H1 (cell line): ENCODE results near the gene TTC28. TPM values are rescaled to one million over a fixed set of nuclear protein-coding genes. Genes with fewer than 3 reads are reported as not detected.

Experiments
- CTCF ChIA-PET: fragments of 300-600 bp; sonication (Branson Sonifier 250); formaldehyde crosslinking; loops from one replicate; lab custom pipeline; 2021; ENCODE audit not compliant: partially characterized antibody; lab: Charles Lee
- POLR2A ChIA-PET: fragments of 300-600 bp; sonication (Branson Sonifier 250); formaldehyde crosslinking; loops from one replicate; lab custom pipeline; 2021; ENCODE audit warnings: inconsistent platforms; ENCODE audit not compliant: partially characterized antibody; lab: Charles Lee
- DNase-seq, 2 experiments: peaks; one replicate each; pipeline versions ENCODE4 v3.0.0 to v3.0.0-alpha.2; 2010 to 2022; ENCODE audit warnings: low spot score in 2 of 2, low read depth in 1 of 2, mixed read lengths in 1 of 2
- FAIRE-seq: peaks from 2 replicates; lab custom pipeline; 2011; peaks lifted over from hg19 to GRCh38; lab: Jason Lieb, UNC
- H2AFZ ChIP-seq: 2 replicates; pipeline ENCODE4 v1.8.1; 2012; ENCODE audit warnings: low read length, inconsistent platforms
- H2AK5ac ChIP-seq: 2 replicates; pipeline ENCODE4 v1.6.1; 2013; ENCODE audit warnings: low read depth, low read length
- H2BK120ac ChIP-seq: replicated peaks from 2 replicates; pipeline ENCODE3; 2013; ENCODE audit warnings: low read depth, low read length, inconsistent platforms
- H2BK12ac ChIP-seq: 2 replicates; pipeline ENCODE4 v1.6.1; 2013; ENCODE audit warnings: low read depth, low read length
- H2BK15ac ChIP-seq: 2 replicates; pipeline ENCODE4 v1.6.1; 2013; ENCODE audit warnings: low read length
- H2BK20ac ChIP-seq: 2 replicates; pipeline ENCODE4 v1.6.1; 2013; ENCODE audit warnings: low read length
- H2BK5ac ChIP-seq: 2 replicates; pipeline ENCODE4 v1.6.1; 2013; ENCODE audit warnings: low read depth, low read length
- H3K14ac ChIP-seq: 2 replicates; pipeline ENCODE4 v1.6.1; 2013; ENCODE audit warnings: inconsistent platforms; ENCODE audit not compliant: insufficient read length
- H3K18ac ChIP-seq: 2 replicates; pipeline ENCODE4 v1.6.1; 2013; ENCODE audit warnings: low read length; ENCODE audit errors: extremely low read depth
- H3K23ac ChIP-seq: 2 replicates; pipeline ENCODE4 v1.6.1; 2013; ENCODE audit warnings: inconsistent platforms; ENCODE audit not compliant: insufficient read length
- H3K23me2 ChIP-seq: 2 replicates; pipeline ENCODE4 v1.6.1; 2013; ENCODE audit warnings: low read depth, low read length
- H3K27ac ChIP-seq: 2 replicates; pipeline ENCODE4 v1.6.1; 2011; ENCODE audit warnings: low read depth, low read length, inconsistent platforms
- H3K27me3 ChIP-seq, 4 experiments: replicated peaks in 1 of 4; 1 replicate in 1 of 4; 2 replicates in 3 of 4; pipeline versions ENCODE4 v1.6.1 to v1.8.1; 2011 to 2013; ENCODE audit warnings: low read length in 3 of 4, mild to moderate bottlenecking in 3 of 4, inconsistent platforms in 2 of 4, mixed read lengths in 2 of 4, moderate library complexity in 1 of 4; ENCODE audit not compliant: control insufficient read depth in 3 of 4, insufficient read depth in 3 of 4; ENCODE audit errors: extremely low read depth in 1 of 4
- H3K36me3 ChIP-seq, 4 experiments: 2 replicates each; pipeline versions ENCODE4 v1.6.1 to v1.8.1; 2011 to 2013; ENCODE audit warnings: mild to moderate bottlenecking in 4 of 4, low read length in 3 of 4, moderate library complexity in 2 of 4, control low read depth in 1 of 4, inconsistent platforms in 1 of 4; ENCODE audit not compliant: insufficient read depth in 4 of 4, control insufficient read depth in 2 of 4
- H3K4ac ChIP-seq: replicated peaks from 2 replicates; pipeline ENCODE3; 2013; ENCODE audit warnings: low read length, low read depth, mixed read lengths, inconsistent platforms; ENCODE audit not compliant: insufficient read length
- H3K4me1 ChIP-seq, 4 experiments: replicated peaks in 1 of 4; 1 replicate in 1 of 4; 2 replicates in 3 of 4; pipeline versions ENCODE4 v1.6.1 to v1.8.1; 2011 to 2013; ENCODE audit warnings: low read length in 3 of 4, inconsistent platforms in 2 of 4, mixed read lengths in 1 of 4; ENCODE audit not compliant: insufficient read depth in 4 of 4, control insufficient read depth in 3 of 4
- H3K4me2 ChIP-seq, 2 experiments: 2 replicates each; pipeline versions ENCODE4 v1.6.1 to v1.8.1; 2011 to 2013; ENCODE audit warnings: low read depth in 2 of 2, low read length in 2 of 2, control low read depth in 1 of 2, inconsistent platforms in 1 of 2, mild to moderate bottlenecking in 1 of 2; ENCODE audit not compliant: insufficient read depth in 1 of 2
- H3K4me3 ChIP-seq, 4 experiments: fragments of 200-600, 300-600 bp in 1 of 4; sonication (generic), shearing (Covaris generic), sonication (Bioruptor Twin) in 1 of 4; 2 replicates each; pipeline versions ENCODE4 v1.5.1 to v1.8.1; 2011 to 2016; ENCODE audit warnings: low read length in 4 of 4, low read depth in 3 of 4, control low read depth in 2 of 4, inconsistent platforms in 2 of 4, mild to moderate bottlenecking in 2 of 4, mixed read lengths in 1 of 4, moderate library complexity in 1 of 4; ENCODE audit not compliant: insufficient read depth in 2 of 4; ENCODE audit errors: extremely low read depth in 1 of 4
- H3K56ac ChIP-seq: replicated peaks from 2 replicates; pipeline ENCODE3; 2013; ENCODE audit warnings: low read depth, mild to moderate bottlenecking, mixed read lengths, low read length, inconsistent platforms; ENCODE audit not compliant: insufficient read length
- H3K79me1 ChIP-seq: 2 replicates; pipeline ENCODE4 v1.6.1; 2013; ENCODE audit warnings: low read depth, low read length, control low read depth
- H3K79me2 ChIP-seq, 2 experiments: 2 replicates each; pipeline versions ENCODE4 v1.6.1 to v1.8.1; 2012 to 2013; ENCODE audit warnings: low read length in 2 of 2, mild to moderate bottlenecking in 2 of 2, inconsistent platforms in 1 of 2; ENCODE audit not compliant: insufficient read depth in 2 of 2, control insufficient read depth in 1 of 2
- H3K9ac ChIP-seq, 4 experiments: replicated peaks in 1 of 4; 1 replicate in 1 of 4; 2 replicates in 3 of 4; pipeline versions ENCODE4 v1.6.1 to v1.8.1; 2011 to 2013; ENCODE audit warnings: low read depth in 3 of 4, low read length in 3 of 4, control low read depth in 2 of 4, mild to moderate bottlenecking in 2 of 4, moderate library complexity in 2 of 4, inconsistent platforms in 1 of 4; ENCODE audit errors: extremely low read depth in 1 of 4
- H3K9me3 ChIP-seq, 2 experiments: 2 replicates each; pipeline versions ENCODE4 v1.6.1 to v1.8.1; 2012 to 2013; ENCODE audit warnings: mild to moderate bottlenecking in 2 of 2, moderate library complexity in 2 of 2, control low read depth in 1 of 2, inconsistent platforms in 1 of 2, low read depth in 1 of 2, low read length in 1 of 2, mixed read lengths in 1 of 2; ENCODE audit not compliant: insufficient read depth in 2 of 2
- H4K20me1 ChIP-seq, 2 experiments: replicated peaks in 1 of 2; 2 replicates each; pipeline versions ENCODE3 to v1.8.1; 2011 to 2013; ENCODE audit warnings: inconsistent platforms in 2 of 2, low read length in 2 of 2, mild to moderate bottlenecking in 1 of 2; ENCODE audit not compliant: insufficient read depth in 2 of 2, control insufficient read depth in 1 of 2
- H4K5ac ChIP-seq: 2 replicates; pipeline ENCODE4 v1.6.1; 2013; ENCODE audit warnings: low read length, low read depth, mixed read lengths, inconsistent platforms; ENCODE audit not compliant: insufficient read length
- H4K8ac ChIP-seq: 2 replicates; pipeline ENCODE4 v1.8.0; 2013; ENCODE audit warnings: mild to moderate bottlenecking, moderate library complexity, low read length, inconsistent platforms; ENCODE audit not compliant: insufficient read depth; ENCODE audit errors: extremely low read depth
- H4K91ac ChIP-seq: replicated peaks from 2 replicates; pipeline ENCODE3; 2013; ENCODE audit warnings: low read length, mixed read lengths, inconsistent platforms; ENCODE audit not compliant: insufficient read length
- ATF2 ChIP-seq: IDR thresholded peaks from 2 replicates; pipeline ENCODE4 v1.6.1; 2012; ENCODE audit warnings: low read length, inconsistent platforms
- BCL11A ChIP-seq, 2 experiments: IDR thresholded peaks; one replicate each; pipeline ENCODE4 v1.6.1; 2011; ENCODE audit warnings: low read depth in 2 of 2, low read length in 2 of 2, mild to moderate bottlenecking in 2 of 2
- BRCA1 ChIP-seq: IDR thresholded peaks from 2 replicates; pipeline ENCODE4 v1.6.1; 2012; ENCODE audit warnings: low read depth, low read length, improper control_type of control experiment
- CTCF ChIP-seq, 3 experiments: IDR thresholded peaks; 1 replicate in 2 of 3; 2 replicates in 1 of 3; pipeline versions ENCODE4 v1.5.1 to v1.6.1; 2011; ENCODE audit warnings: low read length in 3 of 3, mild to moderate bottlenecking in 3 of 3, inconsistent platforms in 2 of 3, low read depth in 1 of 3, moderate library complexity in 1 of 3; ENCODE audit not compliant: insufficient read depth in 1 of 3; ENCODE audit errors: control extremely low read depth in 1 of 3
- EZH2 ChIP-seq: fragments of 200-600 bp; sonication (generic); IDR thresholded peaks from 2 replicates; pipeline ENCODE4 v1.7.1; 2012; ENCODE audit warnings: low read depth, mild to moderate bottlenecking, moderate library complexity, low read length, inconsistent platforms; ENCODE audit not compliant: severe bottlenecking
- GABPA ChIP-seq: IDR thresholded peaks from 2 replicates; pipeline ENCODE4 v1.6.1; 2011; ENCODE audit warnings: mild to moderate bottlenecking, low read length, moderate library complexity, borderline replicate concordance; ENCODE audit not compliant: insufficient read depth
- NANOG ChIP-seq: IDR thresholded peaks from 2 replicates; pipeline ENCODE4 v1.6.1; 2011; ENCODE audit warnings: low read length, low read depth, mild to moderate bottlenecking, inconsistent platforms; ENCODE audit not compliant: insufficient read depth, poor library complexity, severe bottlenecking
- POLR2AphosphoS5 ChIP-seq: IDR thresholded peaks from 2 replicates; pipeline ENCODE4 v1.6.1; 2011; ENCODE audit warnings: low read depth, low read length
- SIX5 ChIP-seq: IDR thresholded peaks from 2 replicates; pipeline ENCODE4 v1.6.1; 2011; ENCODE audit warnings: mild to moderate bottlenecking, low read depth, low read length
- SP1 ChIP-seq: IDR thresholded peaks from 2 replicates; pipeline ENCODE4 v1.6.1; 2011; ENCODE audit warnings: low read depth, low read length
- WGBS, 2 experiments: shearing (Covaris generic) in 1 of 2; methylation state at CpG; one replicate each; pipeline versions ENCODE4 v1.1.6 to v1.1.7; 2013 to 2015; ENCODE audit warnings: low lambda C conversion rate in 2 of 2, mixed read lengths in 2 of 2, inconsistent platforms in 1 of 2, low coverage in 1 of 2, missing lambda C conversion rate in 1 of 2; ENCODE audit not compliant: insufficient replicate concordance in 2 of 2, insufficient coverage in 1 of 2, insufficient read length in 1 of 2; ENCODE audit errors: extremely low coverage in 1 of 2, missing lambda C conversion rate in 1 of 2; 5-methylcytosine and 5-hydroxymethylcytosine counted together
- polyA plus RNA-seq, 7 experiments: library from polyadenylated mRNA; depleted of rRNA in 3 of 7; stranded (reverse) in 5 of 7; unstranded in 2 of 7; fragments of >200 nt in 5 of 7; fragments of 200-250 nt in 2 of 7; gene quantifications; 1 replicate in 5 of 7; 2 replicates in 1 of 7; 4 replicates in 1 of 7; pipeline versions ENCODE4 v1.2.1 to v1.2.3, GENCODE V29; 2011 to 2013; ENCODE audit warnings: missing spikeins in 2 of 7, mixed read lengths in 2 of 7
- total RNA-seq: library from RNA; stranded (reverse); fragmentation: NEBNext Ultra II Directional; extraction: Animal tissue kit (Norgen Biotek cat#: 25700); gene quantifications from 2 replicates; pipeline ENCODE4 v1.2.1, GENCODE V29; 2021

Gene TTC28
- total and polyA plus RNA-seq, 2 of the 8 experiments (the other 6 are each of a cell fraction or from before 2014, with no cell fraction given): 2.6 to 12.6 TPM

GRCh38 chr22:27986459-27986858 lies 693.2 kb downstream of the TTC28 start:
- Histone ChIP-seq H3K36me3 (peaks cover 0 to 3% (median 0%) of the 10 kb centered on the region in 4 experiments; a peak in 1 of 8 replicates), H3K4me1 (peaks cover 0 to 6% (median 4%) of the 10 kb centered on the region in 4 experiments; a peak in 4 of 7 replicates), H2BK120ac (no peak overlapping the region), H4K20me1 (peaks cover 2 to 4% of the 10 kb centered on the region in 2 experiments), H3K4me2 (no peak overlapping the region), H3K4me3 (no peak overlapping the region), H3K79me1 (no peaks in the 10 kb centered on the region), H4K5ac (no peak overlapping the region), H3K27ac (no peak overlapping the region), H3K79me2 (no peaks in the 10 kb centered on the region), H3K9ac (no peak overlapping the region), H2BK12ac (no peak overlapping the region), H2AFZ (no peak overlapping the region), H4K8ac (no peak overlapping the region), H3K23ac (no peak overlapping the region), H3K14ac (no peak overlapping the region), H3K18ac (no peak overlapping the region), H3K56ac (no peak overlapping the region), H3K4ac (no peak overlapping the region), H2BK5ac (no peak overlapping the region), H3K9me3 (no peaks in the 10 kb centered on the region), H2BK15ac (no peak overlapping the region), H2BK20ac (no peak overlapping the region), H3K27me3 (no peaks in the 10 kb centered on the region; a peak in 1 of 7 replicates), H3K23me2 (no peaks in the 10 kb centered on the region), H2AK5ac (no peak overlapping the region), H4K91ac (no peak overlapping the region)
- DNase-seq (no peak), FAIRE-seq (no peak)
- 90% methylated on average over 5 of the region's 5 CpGs; no CpG with 5 or more reads in 1 of the 2 experiments for WGBS, 2 experiments
- CTCF ChIA-PET: no interaction called here
- POLR2A ChIA-PET: no interaction called here
- TF ChIP-seq POLR2AphosphoS5 (no peak), EZH2 (no peak), SP1 (no peak), GABPA (no peak), BCL11A (IDR thresholded peaks at IDR 0.05; ENCODE audit: low read depth in 2 of 2, low read length in 2 of 2) (no peak), BRCA1 (no peak), NANOG (no peak), CTCF (IDR thresholded peaks at IDR 0.05; ENCODE audit: control extremely low read depth in 1 of 3, insufficient read depth in 1 of 3, low read depth in 1 of 3, low read length in 3 of 3) (no peak), SIX5 (no peak), ATF2 (no peak)
